Left ventricle myocardium inferior (tissue), 1 donor: ENCODE results near the gene IL31RA. TPM values are rescaled to one million over a fixed set of nuclear protein-coding genes. Genes with fewer than 3 reads are reported as not detected.
"Not testable (repeated sequence)": the region's sequence is repeated elsewhere in the genome, so short reads cannot be mapped to it uniquely, and the experiment has no call there.

Source experiments
- DNase-seq: peaks from one replicate; pipeline ENCODE4 v3.0.0-alpha.2; 2020
- H3K27ac ChIP-seq: fragments of 200-600 bp; replicated peaks from 2 replicates; pipeline ENCODE4 v1.8.0; 2021
- H3K27me3 ChIP-seq: fragments of 200-600 bp; 2 replicates; pipeline ENCODE4 v1.8.0; 2021; ENCODE audit warnings: low read depth
- H3K36me3 ChIP-seq: fragments of 200-600 bp; 2 replicates; pipeline ENCODE4 v1.8.0; 2021
- H3K4me1 ChIP-seq: fragments of 200-600 bp; 2 replicates; pipeline ENCODE4 v1.8.0; 2021
- H3K4me3 ChIP-seq: fragments of 200-600 bp; 2 replicates; pipeline ENCODE4 v1.8.0; 2021; ENCODE audit warnings: mild to moderate bottlenecking, moderate library complexity
- H3K9me3 ChIP-seq: fragments of 200-600 bp; replicated peaks from 2 replicates; pipeline ENCODE4 v1.8.0; 2021
- CTCF ChIP-seq: fragments of 200-600 bp; IDR thresholded peaks from 2 replicates; pipeline ENCODE4 v1.8.0; 2021; ENCODE audit warnings: antibody characterized with exemption, mild to moderate bottlenecking, borderline replicate concordance
- intact Hi-C: fragments of 100-400 bp; cut with micrococcal nuclease; formaldehyde crosslinking; loops from one replicate; pipeline ENCODE4 v1.11.0; 2022
- long read RNA-seq: library from polyadenylated mRNA; unstranded; transcript quantifications from one replicate; pipeline ENCODE4 v2.0.0, GENCODE V29; 2021
- total RNA-seq: library from RNA; stranded (reverse); fragmentation: NEBNext Ultra II Directional; extraction: Animal tissue kit (Norgen Biotek cat#: 25700); gene quantifications from one replicate; pipeline ENCODE4 v1.2.1, GENCODE V29; 2021
- donor health status: DM: no; HTN: yes; CAD: no; lungs with severe emphysema.

The IL31RA gene
- total RNA-seq = 0.27 TPM
- long read RNA-seq = 0 reads

GRCh38 chr5:55850839-55851674, at the start of gene IL31RA:
Gene IL31RA (plus strand): TSS chr5:55851357. CDS start chr5:55851571, 214 bp downstream.
- H3K4me3 ChIP-seq = no peak within 1 kb of the TSS
- no peak within 1 kb of the TSS for H3K27ac ChIP-seq
- intact Hi-C loops = no loop called here
- no peaks in the 10 kb centered on the region for H3K27me3 ChIP-seq
- no peak for TF ChIP-seq CTCF
- H3K4me1 ChIP-seq = peaks cover 7% of the 10 kb centered on the region
- no peaks in the 10 kb centered on the region for H3K36me3 ChIP-seq
- no peaks in the 10 kb centered on the region for H3K9me3 ChIP-seq
- DNase-seq = no peak

- H3K27ac ChIP-seq, intact Hi-C loops, H3K4me1 ChIP-seq, H3K4me3 ChIP-seq, H3K36me3 ChIP-seq, DNase-seq, H3K27me3 ChIP-seq: not testable (repeated sequence)
- H3K9me3 ChIP-seq = peaks cover 21% of the 10 kb centered on the region
Measured at GRCh38 chr5:55808814-55809213, 42.3 kb upstream of the IL31RA start.

GRCh38 chr5:55815939-55816338, 35.2 kb upstream of the IL31RA start:
- H3K4me1 ChIP-seq, H3K4me3 ChIP-seq, H3K9me3 ChIP-seq, H3K36me3 ChIP-seq, DNase-seq, intact Hi-C loops, H3K27ac ChIP-seq: not testable (repeated sequence)
- peaks cover 16% of the 10 kb centered on the region for H3K27me3 ChIP-seq

GRCh38 chr5:55816342-55816741, 34.8 kb upstream of the IL31RA start:
- Histone ChIP-seq H3K9me3 (no peaks in the 10 kb centered on the region), H3K27ac (no peak overlapping the region), H3K4me3 (no peak overlapping the region), H3K4me1 (no peaks in the 10 kb centered on the region), H3K36me3 (no peaks in the 10 kb centered on the region), H3K27me3 (peaks cover 20% of the 10 kb centered on the region)
- no peak for DNase-seq
- intact Hi-C loops = no loop called here
- no peak for TF ChIP-seq CTCF

GRCh38 chr5:55817030-55817429, 34.1 kb upstream of the IL31RA start:
- no peak for DNase-seq
- Histone ChIP-seq H3K27me3 (peaks cover 26% of the 10 kb centered on the region), H3K9me3 (no peaks in the 10 kb centered on the region), H3K27ac (no peak overlapping the region), H3K4me3 (no peak overlapping the region), H3K36me3 (no peaks in the 10 kb centered on the region), H3K4me1 (peaks cover 5% of the 10 kb centered on the region)
- intact Hi-C loops = no loop called here
- TF ChIP-seq CTCF = no peak

GRCh38 chr5:55820488-55820887, 30.7 kb upstream of the IL31RA start:
- H3K36me3 ChIP-seq = no peaks in the 10 kb centered on the region
- H3K4me1 ChIP-seq = peaks cover 6% of the 10 kb centered on the region
- intact Hi-C loops = no loop called here
- DNase-seq = no peak
- no peaks in the 10 kb centered on the region for H3K9me3 ChIP-seq
- no peak overlapping the region for H3K4me3 ChIP-seq
- peaks cover 61% of the 10 kb centered on the region for H3K27me3 ChIP-seq
- no peak for TF ChIP-seq CTCF
- no peak overlapping the region for H3K27ac ChIP-seq
